WI38 (cell line): ENCODE measurements around the gene AZI2.

Experiments
- H3K4me3 ChIP-seq: 2 replicates; pipeline ENCODE4 v1.5.1; 2011; ENCODE audit warnings: low read depth, mild to moderate bottlenecking, control low read depth, low read length
- TF ChIP-seq, protein P1 (sequence below): IDR thresholded peaks from 2 replicates; pipeline ENCODE4 v1.5.1; 2012; ENCODE audit warnings: low read depth, mild to moderate bottlenecking, control low read depth, low read length

Gene AZI2

DNA sequence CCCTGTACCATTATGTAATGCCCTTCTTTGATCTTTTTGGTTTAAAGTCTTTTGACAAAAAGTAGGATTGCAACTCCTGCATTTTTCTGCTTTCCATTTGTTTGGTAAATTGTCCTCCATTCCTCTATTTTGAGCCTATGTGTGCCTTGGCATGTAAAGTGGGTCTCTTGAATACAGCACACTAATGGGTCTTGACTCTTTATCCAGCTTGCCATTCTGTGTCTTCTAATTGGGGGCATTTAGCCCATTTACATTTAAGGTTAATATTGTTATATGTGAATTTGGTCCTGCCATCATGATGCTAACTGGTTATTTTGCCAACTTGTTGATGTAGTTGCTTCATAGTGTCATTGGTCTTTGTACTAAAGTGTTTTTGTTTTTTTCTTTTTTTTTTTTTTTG is 74.8 kb downstream of the AZI2 start:
- H3K4me3 ChIP-seq, result no peak overlapping the region
- TF ChIP-seq, protein P1, sequence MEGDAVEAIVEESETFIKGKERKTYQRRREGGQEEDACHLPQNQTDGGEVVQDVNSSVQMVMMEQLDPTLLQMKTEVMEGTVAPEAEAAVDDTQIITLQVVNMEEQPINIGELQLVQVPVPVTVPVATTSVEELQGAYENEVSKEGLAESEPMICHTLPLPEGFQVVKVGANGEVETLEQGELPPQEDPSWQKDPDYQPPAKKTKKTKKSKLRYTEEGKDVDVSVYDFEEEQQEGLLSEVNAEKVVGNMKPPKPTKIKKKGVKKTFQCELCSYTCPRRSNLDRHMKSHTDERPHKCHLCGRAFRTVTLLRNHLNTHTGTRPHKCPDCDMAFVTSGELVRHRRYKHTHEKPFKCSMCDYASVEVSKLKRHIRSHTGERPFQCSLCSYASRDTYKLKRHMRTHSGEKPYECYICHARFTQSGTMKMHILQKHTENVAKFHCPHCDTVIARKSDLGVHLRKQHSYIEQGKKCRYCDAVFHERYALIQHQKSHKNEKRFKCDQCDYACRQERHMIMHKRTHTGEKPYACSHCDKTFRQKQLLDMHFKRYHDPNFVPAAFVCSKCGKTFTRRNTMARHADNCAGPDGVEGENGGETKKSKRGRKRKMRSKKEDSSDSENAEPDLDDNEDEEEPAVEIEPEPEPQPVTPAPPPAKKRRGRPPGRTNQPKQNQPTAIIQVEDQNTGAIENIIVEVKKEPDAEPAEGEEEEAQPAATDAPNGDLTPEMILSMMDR, result no peak
